SK-N-SH (cell line): ENCODE measurements around the gene ADAM11. TPM values are rescaled to one million over a fixed set of nuclear protein-coding genes. Genes with fewer than 3 reads are reported as not detected.
"Not testable (repeated sequence)": the region's sequence is repeated elsewhere in the genome, so short reads cannot be mapped to it uniquely, and the experiment has no call there.

Source experiments
- CTCF ChIA-PET: fragments of 300-600, 350-600 bp; formaldehyde crosslinking; extraction: SDS; loops from one replicate; lab custom pipeline; 2021; lab: Yijun Ruan, JAX
- POLR2A ChIA-PET: fragments of 350-600 bp; sonication (Branson Sonifier 250); formaldehyde crosslinking; extraction: SDS; loops from one replicate; lab custom pipeline; 2020; ENCODE audit warnings: antibody characterized with exemption, inconsistent platforms; lab: Yijun Ruan, JAX
- DNase-seq: peaks from one replicate; pipeline ENCODE4 v3.0.0; 2012
- H2AFZ ChIP-seq: fragments of 200-600 bp; sonication (generic); 2 replicates; pipeline ENCODE4 v1.8.1; 2016; ENCODE audit warnings: antibody characterized with exemption, mild to moderate bottlenecking, low read depth
- H3F3A ChIP-seq: fragments of 200-600 bp; sonication (generic); replicated peaks from 2 replicates; pipeline ENCODE3; 2016; ENCODE audit warnings: antibody characterized with exemption, mild to moderate bottlenecking; ENCODE audit not compliant: insufficient read depth
- H3K27ac ChIP-seq, 2 experiments: fragments of 200-500 bp in 1 of 2; fragments of 200-600 bp in 1 of 2; sonication (Bioruptor generic) in 1 of 2; sonication (generic), shearing (Covaris generic) in 1 of 2; 2 replicates each; pipeline versions ENCODE4 v1.5.1 to v1.6.1; 2014 to 2016; ENCODE audit warnings: low read depth in 2 of 2, inconsistent platforms in 1 of 2, low read length in 1 of 2, mild to moderate bottlenecking in 1 of 2, mixed read lengths in 1 of 2
- H3K27me3 ChIP-seq: fragments of 200-600 bp; sonication (generic), shearing (Covaris generic); 2 replicates; pipeline ENCODE4 v1.6.1; 2016; ENCODE audit warnings: mixed run types; ENCODE audit not compliant: insufficient read depth
- H3K36me3 ChIP-seq, 2 experiments: fragments of 200-500 bp in 1 of 2; fragments of 200-600 bp in 1 of 2; sonication (Bioruptor generic) in 1 of 2; sonication (generic) in 1 of 2; replicated peaks in 1 of 2; 2 replicates each; pipeline versions ENCODE3 to v1.5.1; 2014 to 2016; ENCODE audit warnings: low read length in 1 of 2, mild to moderate bottlenecking in 1 of 2; ENCODE audit not compliant: insufficient read depth in 2 of 2, control insufficient read depth in 1 of 2
- H3K4me1 ChIP-seq, 2 experiments: fragments of 200-500 bp in 1 of 2; fragments of 200-600 bp in 1 of 2; sonication (Bioruptor generic) in 1 of 2; sonication (generic), shearing (Covaris generic) in 1 of 2; 2 replicates each; pipeline versions ENCODE4 v1.5.1 to v1.6.1; 2014 to 2016; ENCODE audit warnings: low read depth in 1 of 2, low read length in 1 of 2, mixed run types in 1 of 2; ENCODE audit not compliant: insufficient read depth in 2 of 2, control insufficient read depth in 1 of 2
- H3K4me2 ChIP-seq: fragments of 200-600 bp; sonication (generic), shearing (Covaris generic); 2 replicates; pipeline ENCODE4 v1.6.1; 2017; ENCODE audit warnings: mixed run types
- H3K4me3 ChIP-seq, 2 experiments: fragments of 200-500 bp in 1 of 2; fragments of 200-600 bp in 1 of 2; sonication (Bioruptor generic) in 1 of 2; sonication (generic), shearing (Covaris generic) in 1 of 2; 2 replicates each; pipeline versions ENCODE4 v1.5.1 to v1.8.1; 2014 to 2016; ENCODE audit warnings: low read depth in 2 of 2, inconsistent platforms in 1 of 2, low read length in 1 of 2, mild to moderate bottlenecking in 1 of 2, mixed read lengths in 1 of 2, moderate library complexity in 1 of 2
- H3K79me2 ChIP-seq: fragments of 200-600 bp; sonication (generic); 2 replicates; pipeline ENCODE4 v1.8.1; 2017; ENCODE audit warnings: mild to moderate bottlenecking; ENCODE audit not compliant: insufficient read depth
- H3K9ac ChIP-seq: fragments of 200-600 bp; sonication (generic); 2 replicates; pipeline ENCODE4 v1.6.1; 2017; ENCODE audit warnings: mixed run types
- H3K9me2 ChIP-seq: fragments of 200-600 bp; sonication (generic); 2 replicates; pipeline ENCODE4 v1.6.1; 2017; ENCODE audit warnings: mixed run types
- H3K9me3 ChIP-seq: fragments of 200-600 bp; sonication (generic); 2 replicates; pipeline ENCODE4 v1.6.1; 2017; ENCODE audit warnings: mixed run types, mild to moderate bottlenecking, moderate library complexity
- H4K20me1 ChIP-seq: fragments of 200-600 bp; sonication (generic); 2 replicates; pipeline ENCODE4 v1.6.1; 2017; ENCODE audit warnings: mild to moderate bottlenecking, mixed run types; ENCODE audit not compliant: insufficient read depth
- CHD2 ChIP-seq: fragments of 150-350 bp; IDR thresholded peaks from 2 replicates; pipeline ENCODE4 v1.6.1; 2018; ENCODE audit warnings: low read length; ENCODE audit not compliant: partially characterized antibody
- CTCF ChIP-seq: fragments of 200-600 bp; sonication (generic); IDR thresholded peaks from 2 replicates; pipeline ENCODE4 v1.6.1; 2017; ENCODE audit warnings: antibody characterized with exemption, mild to moderate bottlenecking, moderate library complexity
- ELF1 ChIP-seq: IDR thresholded peaks from 2 replicates; pipeline ENCODE4 v1.4.0; 2012
- GABPA ChIP-seq: IDR thresholded peaks from 2 replicates; pipeline ENCODE4 v1.4.0; 2012; ENCODE audit warnings: low read depth, mild to moderate bottlenecking
- GATA2 ChIP-seq: sonication (generic); formaldehyde crosslinking; IDR thresholded peaks from 2 replicates; pipeline ENCODE4 v1.5.0; 2020; ENCODE audit warnings: mild to moderate bottlenecking, missing genetic modification reagents
- MAX ChIP-seq: IDR thresholded peaks from 2 replicates; pipeline ENCODE4 v1.4.0; 2012; ENCODE audit warnings: low read depth
- MEF2A ChIP-seq: IDR thresholded peaks from 2 replicates; pipeline ENCODE4 v1.4.0; 2012; ENCODE audit warnings: low read depth, borderline replicate concordance
- MXI1 ChIP-seq: IDR thresholded peaks from 2 replicates; pipeline ENCODE4 v1.6.1; 2012; ENCODE audit warnings: mild to moderate bottlenecking, low read depth, low read length, improper control_type of control experiment
- PBX3 ChIP-seq: IDR thresholded peaks from 2 replicates; pipeline ENCODE4; 2012
- POLR2AphosphoS5 ChIP-seq: IDR thresholded peaks from 2 replicates; pipeline ENCODE4 v1.6.1; 2012; ENCODE audit warnings: low read depth, low read length
- REST ChIP-seq: IDR thresholded peaks from 2 replicates; pipeline ENCODE4 v1.6.1; 2012; ENCODE audit warnings: mild to moderate bottlenecking, low read depth, low read length, moderate library complexity
- RFX5 ChIP-seq: IDR thresholded peaks from 2 replicates; pipeline ENCODE4 v1.6.1; 2012; ENCODE audit warnings: mild to moderate bottlenecking, improper control_type of control experiment, low read length
- SMC3 ChIP-seq: IDR thresholded peaks from 2 replicates; pipeline ENCODE4 v1.6.1; 2012; ENCODE audit warnings: low read depth, low read length, improper control_type of control experiment
- TAF1 ChIP-seq: IDR thresholded peaks from 2 replicates; pipeline ENCODE4 v1.6.1; 2012; ENCODE audit warnings: low read depth, mild to moderate bottlenecking, low read length, moderate library complexity, borderline replicate concordance
- USF1 ChIP-seq: IDR thresholded peaks from 2 replicates; pipeline ENCODE4 v1.4.0; 2012; ENCODE audit warnings: low read depth, borderline replicate concordance
- YY1 ChIP-seq: IDR thresholded peaks from 2 replicates; pipeline ENCODE4 v1.4.0; 2012; ENCODE audit warnings: low read depth, mild to moderate bottlenecking
- ZBTB33 ChIP-seq: IDR thresholded peaks from 2 replicates; pipeline ENCODE4 v1.4.0; 2012; ENCODE audit warnings: low read depth, borderline replicate concordance
- WGBS: methylation state at CpG from one replicate; pipeline ENCODE4 v1.1.6; 2017; ENCODE audit warnings: low lambda C conversion rate; 5-methylcytosine and 5-hydroxymethylcytosine counted together
- polyA plus RNA-seq, 3 experiments: library from polyadenylated mRNA; depleted of rRNA; stranded (reverse); fragments of >200 nt; gene quantifications; 2 replicates each; pipeline ENCODE4 v1.2.3, GENCODE V29; 2012

ADAM11 gene
- polyA plus RNA-seq, 1 of the 3 experiments (the other 2 are of a cell fraction): 2.5 TPM

GRCh38 chr17:44745301-44745700 is 13.5 kb upstream of the ADAM11 start:
- H3K4me1 ChIP-seq: peaks cover 0 to 7% of the 10 kb centered on the region in 2 experiments; a peak in 1 of 4 replicates
- TF ChIP-seq MAX: no peak
- no peak for TF ChIP-seq ZBTB33
- TF ChIP-seq POLR2AphosphoS5: no peak
- TF ChIP-seq MXI1: no peak
- TF ChIP-seq TAF1: no peak
- no peak for TF ChIP-seq CHD2
- no peak for TF ChIP-seq SMC3
- TF ChIP-seq REST: no peak
- TF ChIP-seq YY1: no peak
- TF ChIP-seq USF1: no peak
- TF ChIP-seq MEF2A: no peak
- TF ChIP-seq ELF1: no peak
- TF ChIP-seq CTCF: no peak
- TF ChIP-seq GATA2 (CRISPR knock-in tag): no peak
- no peak for TF ChIP-seq PBX3
- no peak for TF ChIP-seq RFX5
- TF ChIP-seq GABPA: no peak
- TF ChIP-seq, all 33 proteins: peak for 0
- no peak for DNase-seq
- Histone ChIP-seq H3F3A (no peaks in the 10 kb centered on the region), H3K27me3 (no peaks in the 10 kb centered on the region), H3K9ac (no peak overlapping the region), H3K4me3 (no peak overlapping the region), H3K36me3 (peaks cover 1 to 3% of the 10 kb centered on the region in 2 experiments), H3K4me2 (no peak overlapping the region), H2AFZ (no peak overlapping the region), H3K9me2 (no peaks in the 10 kb centered on the region), H3K27ac (no peak overlapping the region), H4K20me1 (no peaks in the 10 kb centered on the region), H3K9me3 (no peaks in the 10 kb centered on the region), H3K79me2 (no peaks in the 10 kb centered on the region)
- WGBS: 100% methylated on average over 1 of the region's 1 CpG
- POLR2A ChIA-PET: no interaction called here
- CTCF ChIA-PET: interaction anchor here (1.4 kb wide), 1 partner anchor 9 kb away, joined by 3 read pairs; no protein-coding TSS in a partner anchor

GRCh38 chr17:44745738-44746137 is 13.1 kb upstream of the ADAM11 start:
- H3F3A ChIP-seq, H3K79me2 ChIP-seq, H3K27ac ChIP-seq, H3K4me3 ChIP-seq, H3K9ac ChIP-seq, POLR2A ChIA-PET, H3K4me1 ChIP-seq, H2AFZ ChIP-seq, H4K20me1 ChIP-seq, H3K27me3 ChIP-seq, H3K9me3 ChIP-seq, H3K4me2 ChIP-seq, H3K36me3 ChIP-seq, DNase-seq, H3K9me2 ChIP-seq: not testable (repeated sequence)
- CTCF ChIA-PET: interaction anchor here (1.4 kb wide), 1 partner anchor 10 kb away, joined by 3 read pairs; no protein-coding TSS in a partner anchor
- 90% methylated on average over 5 of the region's 5 CpGs for WGBS
